ENCODE data around the gene EVA1C.
A peak's percentile ranks its signal among the peaks of the same experiment; 100 is the strongest.
"Not testable (repeated sequence)": the region's sequence is repeated elsewhere in the genome, so short reads cannot be mapped to it uniquely, and the experiment has no call there.

The EVA1C gene

GRCh38 chr21:32390537-32391224 lies 21.8 kb upstream of the EVA1C start:
- not testable (repeated sequence) for DNase-seq (ENCODE audit: low spot score)

- DNase-seq (ENCODE audit: low spot score) = no peak
Observed at GRCh38 chr21:32391755-32392154, 20.8 kb upstream of the EVA1C start.

GRCh38 chr21:32392299-32392879 lies 20.1 kb upstream of the EVA1C start:
- DNase-seq (ENCODE audit: low spot score) = no peak

- DNase-seq (ENCODE audit: low spot score) = peak; percentile 54
Observed at GRCh38 chr21:32392880-32393676, 19.4 kb upstream of the EVA1C start, which contains the start of gene URB1. Gene URB1, minus strand, starts transcription at chr21:32393012. Its CDS starts 102 bp downstream, at chr21:32392910.

GRCh38 chr21:32393677-32394001 lies 18.9 kb upstream of the EVA1C start:
- no peak for DNase-seq (ENCODE audit: low spot score)

- peak; percentile 49 for DNase-seq (ENCODE audit: low spot score)
Observed at GRCh38 chr21:32403201-32403777, 9.2 kb upstream of the EVA1C start.

GRCh38 chr21:32406405-32406804 lies 6.1 kb upstream of the EVA1C start:
- no peak for DNase-seq (ENCODE audit: low spot score)

- no peak for DNase-seq (ENCODE audit: low spot score)
Observed at GRCh38 chr21:32410291-32410690, 2.2 kb upstream of the EVA1C start.

GRCh38 chr21:32410916-32411315 lies 1.6 kb upstream of the EVA1C start:
- no peak for DNase-seq (ENCODE audit: low spot score)

DNA sequence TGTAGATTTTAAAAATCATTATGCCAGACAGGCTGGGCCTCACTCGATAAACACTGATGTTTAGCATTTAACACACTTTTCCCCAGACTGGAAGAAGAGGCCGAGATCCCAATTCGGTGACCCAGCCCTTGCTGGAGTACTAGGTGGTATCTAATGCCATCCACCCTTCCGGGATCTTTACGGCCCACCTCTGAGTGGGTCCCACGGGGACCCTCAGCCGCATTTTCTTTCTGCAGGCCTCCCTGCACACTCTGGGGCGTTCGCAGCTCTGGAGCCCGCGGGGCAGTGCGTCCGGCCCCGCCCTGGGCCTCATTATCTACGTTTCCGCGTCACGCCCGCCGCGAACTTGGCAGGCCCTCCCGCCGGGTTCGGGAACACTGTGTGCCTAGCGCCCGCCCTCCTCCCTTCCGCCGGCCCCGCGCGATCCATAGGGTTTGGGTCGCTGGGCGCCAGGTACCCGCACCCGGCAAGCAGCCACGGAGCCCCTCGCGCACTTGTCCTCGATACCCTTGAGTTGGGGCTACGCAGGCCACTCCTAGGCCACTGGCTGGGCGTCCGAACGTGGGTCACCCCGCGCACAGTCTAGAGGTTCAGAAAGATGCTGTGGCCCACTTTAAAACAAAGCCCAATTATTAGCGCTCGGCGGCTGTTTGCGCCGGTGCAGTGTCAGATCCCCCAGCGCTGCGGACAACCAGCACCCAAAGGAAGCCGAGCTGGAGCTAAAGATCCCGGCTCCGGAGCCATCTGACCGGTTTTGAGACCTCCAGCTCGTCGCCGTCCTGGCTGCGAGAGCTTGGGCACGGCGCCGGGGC lies 950 bp upstream of the EVA1C start:
- DNase-seq (ENCODE audit: low spot score) = no peak

GRCh38 chr21:32413015-32413504 lies 554 bp downstream of the EVA1C start:
- no peak for DNase-seq (ENCODE audit: low spot score)

DNA sequence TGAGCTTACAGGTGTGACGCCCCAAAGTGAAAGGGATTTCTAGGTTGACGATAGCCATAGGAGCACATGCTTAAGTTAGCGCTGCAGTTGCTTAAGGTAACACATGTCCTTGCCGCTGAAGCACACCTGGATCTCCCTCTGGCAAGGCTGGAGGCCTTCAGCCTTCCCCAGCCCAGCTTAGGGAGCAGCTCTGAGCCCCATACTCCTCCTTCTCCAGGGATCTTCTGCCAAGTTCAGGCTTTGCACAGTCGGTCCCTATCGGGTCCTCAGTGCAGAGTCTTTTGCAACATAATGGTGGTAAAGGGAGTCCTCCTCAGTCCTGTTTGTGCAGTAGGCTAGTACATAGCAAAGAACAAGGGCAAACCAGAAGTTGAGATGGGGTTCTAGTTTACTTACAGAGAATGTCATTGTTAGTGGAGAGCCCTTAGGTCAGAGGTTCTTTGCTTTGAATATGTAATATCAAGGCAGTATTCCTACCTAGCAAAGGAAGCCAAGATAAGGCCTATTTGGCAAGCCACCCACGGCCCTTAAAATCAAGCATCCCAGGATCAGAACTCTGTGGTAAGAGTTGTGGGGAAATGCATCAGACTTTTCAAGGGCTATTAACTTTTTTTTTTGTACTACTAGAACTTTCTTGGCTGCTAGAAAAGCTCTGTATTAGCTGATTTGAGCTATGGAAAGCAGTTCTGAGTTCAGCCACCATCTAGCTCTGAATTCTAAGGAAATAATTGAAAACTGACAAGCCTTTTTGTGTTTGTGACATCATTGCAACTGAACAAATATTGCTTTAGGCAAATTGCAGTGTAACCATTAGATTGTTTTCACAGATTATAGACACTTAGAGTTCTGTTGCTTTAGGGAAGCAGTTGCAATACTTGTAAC lies 1.4 kb downstream of the EVA1C start:
- DNase-seq (ENCODE audit: low spot score) = no peak

DNA sequence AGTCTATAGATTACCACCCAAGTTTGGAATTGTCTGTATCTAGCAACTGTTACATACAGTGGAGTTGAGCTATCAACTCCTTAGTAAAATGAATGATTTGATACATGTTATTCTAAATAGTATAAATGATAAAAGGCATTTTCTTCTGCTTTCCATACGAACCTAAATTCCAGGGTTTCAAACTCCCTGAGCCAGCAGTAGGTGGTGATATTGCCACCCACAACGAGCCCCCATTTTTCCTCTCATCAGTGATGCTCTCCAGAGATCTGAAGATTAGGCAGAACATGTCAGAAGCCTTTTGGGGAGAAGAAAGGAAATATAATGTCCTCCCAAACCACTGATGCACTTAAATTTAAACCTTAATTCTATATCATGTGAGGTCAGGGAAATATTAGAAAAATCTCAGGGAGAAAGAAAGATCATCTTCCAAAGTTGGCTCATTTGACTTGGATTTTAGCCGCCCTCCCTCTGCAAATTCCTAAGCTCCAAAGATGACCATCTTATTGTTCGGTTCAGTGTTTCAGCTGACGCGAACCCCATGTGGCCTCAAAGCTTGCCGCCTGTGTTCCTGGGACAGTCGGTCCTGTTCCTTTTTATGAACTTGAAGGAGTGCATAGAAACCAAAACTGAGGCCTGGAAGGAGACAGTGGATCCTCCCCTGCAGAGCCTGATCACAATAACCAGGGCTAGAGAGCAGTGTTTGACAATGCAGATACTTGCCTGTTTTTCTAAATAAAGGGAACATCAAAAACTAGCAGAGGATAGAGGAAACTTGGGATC lies 2.3 kb downstream of the EVA1C start:
- DNase-seq (ENCODE audit: low spot score) = no peak

GRCh38 chr21:32415451-32416398 lies 3.2 kb downstream of the EVA1C start:
- no peak for DNase-seq (ENCODE audit: low spot score)

DNA sequence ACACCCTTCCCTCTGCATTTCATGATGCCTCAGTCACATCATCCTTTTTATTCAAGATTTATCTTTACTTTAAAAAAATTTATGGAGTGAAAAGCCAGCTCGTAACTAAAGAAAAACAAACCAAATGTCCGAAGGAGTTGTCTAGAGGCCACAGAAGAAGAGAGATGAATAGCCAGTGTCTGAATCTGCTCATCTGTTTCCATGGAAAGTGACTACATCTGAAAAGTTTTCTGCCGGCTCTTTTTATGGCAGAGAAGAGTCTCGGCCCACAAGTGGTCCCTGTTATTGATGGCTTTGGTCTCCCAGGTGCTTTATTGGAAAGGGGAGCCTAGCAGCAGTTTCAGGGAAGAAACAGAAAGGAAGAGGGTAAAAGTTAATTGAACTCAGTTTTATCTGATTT lies 5.6 kb downstream of the EVA1C start:
- DNase-seq (ENCODE audit: low spot score) = no peak

- DNase-seq (ENCODE audit: low spot score) = no peak
Observed at GRCh38 chr21:32422064-32422463, 9.6 kb downstream of the EVA1C start.

DNA sequence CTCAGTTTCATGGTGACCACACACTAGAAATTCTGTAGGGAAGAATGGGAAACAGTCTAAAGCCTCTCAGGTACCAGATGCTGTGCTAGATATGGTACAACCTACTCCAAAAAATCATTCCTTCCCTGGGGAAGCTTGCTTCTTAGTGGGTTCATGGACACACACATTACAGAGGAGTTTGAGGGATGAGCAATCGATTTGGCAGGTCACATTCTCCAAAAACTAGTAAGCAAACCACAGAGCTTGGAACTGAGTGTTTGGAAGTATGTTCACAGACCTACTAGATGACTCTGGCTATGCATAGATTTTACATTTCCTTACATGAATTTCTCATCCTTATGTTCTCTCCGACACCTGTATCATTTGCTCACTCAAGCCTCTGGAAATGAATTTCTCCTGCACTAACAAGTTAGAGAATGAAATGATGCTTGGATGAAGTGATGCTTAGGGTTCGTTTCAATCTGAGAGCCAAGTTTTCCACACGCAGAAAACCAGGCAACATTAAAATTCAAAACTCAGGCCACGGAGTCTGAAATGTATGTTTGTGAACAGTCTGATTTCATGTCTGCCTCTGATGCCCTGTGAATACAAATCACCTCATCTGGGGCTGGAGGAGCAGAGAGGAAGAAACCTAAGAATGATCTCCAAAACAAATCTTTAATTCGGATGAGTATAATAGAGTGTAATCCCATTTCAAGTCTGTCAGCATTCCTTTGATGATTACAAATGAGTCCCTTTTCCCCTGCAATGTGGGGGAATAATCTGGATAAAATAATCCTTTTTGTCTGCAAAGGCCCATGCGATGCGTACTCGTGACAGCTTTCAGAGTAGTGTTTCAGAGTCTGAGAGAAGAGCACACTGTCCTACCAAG lies 11.0 kb downstream of the EVA1C start:
- DNase-seq (ENCODE audit: low spot score) = no peak

GRCh38 chr21:32424191-32424535 lies 11.7 kb downstream of the EVA1C start:
- no peak for DNase-seq (ENCODE audit: low spot score)

Measured in HuH-7.5 (cell line).